Measurements from ENCODE around the gene IMPG1.
A peak's percentile ranks its signal among the peaks of the same experiment; 100 is the strongest.
"Not testable (repeated sequence)": the region's sequence is repeated elsewhere in the genome, so short reads cannot be mapped to it uniquely, and the experiment has no call there.

IMPG1 gene

GRCh38 chr6:75946146-75946831 is 126.2 kb downstream of the IMPG1 start:
- no peak for DNase-seq

GRCh38 chr6:75943381-75943780 is 129.1 kb downstream of the IMPG1 start:
- no peak for DNase-seq

- no peak for DNase-seq
Observed at GRCh38 chr6:75941509-75941908, 131.0 kb downstream of the IMPG1 start.

- no peak for DNase-seq
Observed at GRCh38 chr6:75940564-75940963, 131.9 kb downstream of the IMPG1 start.

GRCh38 chr6:75937846-75938245 is 134.6 kb downstream of the IMPG1 start:
- DNase-seq = peak; percentile 43

- DNase-seq = no peak
Observed at GRCh38 chr6:75936682-75937081, 135.8 kb downstream of the IMPG1 start.

GRCh38 chr6:75935473-75935793 is 137.0 kb downstream of the IMPG1 start:
- no peak for DNase-seq

- DNase-seq = peak; percentile 79
Observed at GRCh38 chr6:75934643-75935472, 137.6 kb downstream of the IMPG1 start.

GRCh38 chr6:75933387-75933975 is 139.0 kb downstream of the IMPG1 start:
- DNase-seq = no peak

- peak; percentile 76 for DNase-seq
Observed at GRCh38 chr6:75932067-75932466, 140.4 kb downstream of the IMPG1 start.

- DNase-seq = no peak
Observed at GRCh38 chr6:75931011-75931680, 141.3 kb downstream of the IMPG1 start.

GRCh38 chr6:75926293-75927168 is 145.9 kb downstream of the IMPG1 start:
- DNase-seq = no peak

- DNase-seq = no peak
Observed at GRCh38 chr6:75922226-75922625, 150.2 kb downstream of the IMPG1 start.

GRCh38 chr6:75913040-75913439 is 159.4 kb downstream of the IMPG1 start:
- DNase-seq = no peak

- no peak for DNase-seq
Observed at GRCh38 chr6:75907444-75907843, 165.0 kb downstream of the IMPG1 start.

GRCh38 chr6:75906871-75907270 is 165.6 kb downstream of the IMPG1 start:
- DNase-seq = no peak

GRCh38 chr6:75905129-75905528 is 167.3 kb downstream of the IMPG1 start:
- DNase-seq = not testable (repeated sequence)

GRCh38 chr6:75900216-75900615 is 172.2 kb downstream of the IMPG1 start:
- not testable (repeated sequence) for DNase-seq

GRCh38 chr6:75896526-75896925 is 175.9 kb downstream of the IMPG1 start:
- DNase-seq = no peak

- DNase-seq = no peak
Observed at GRCh38 chr6:75893776-75894152, 178.7 kb downstream of the IMPG1 start.

- DNase-seq = peak; percentile 79
Observed at GRCh38 chr6:75893058-75893775, 179.2 kb downstream of the IMPG1 start.

GRCh38 chr6:75892384-75892783 is 180.1 kb downstream of the IMPG1 start:
- DNase-seq = no peak
